ENCODE data around the gene PRKD2.

DNA sequence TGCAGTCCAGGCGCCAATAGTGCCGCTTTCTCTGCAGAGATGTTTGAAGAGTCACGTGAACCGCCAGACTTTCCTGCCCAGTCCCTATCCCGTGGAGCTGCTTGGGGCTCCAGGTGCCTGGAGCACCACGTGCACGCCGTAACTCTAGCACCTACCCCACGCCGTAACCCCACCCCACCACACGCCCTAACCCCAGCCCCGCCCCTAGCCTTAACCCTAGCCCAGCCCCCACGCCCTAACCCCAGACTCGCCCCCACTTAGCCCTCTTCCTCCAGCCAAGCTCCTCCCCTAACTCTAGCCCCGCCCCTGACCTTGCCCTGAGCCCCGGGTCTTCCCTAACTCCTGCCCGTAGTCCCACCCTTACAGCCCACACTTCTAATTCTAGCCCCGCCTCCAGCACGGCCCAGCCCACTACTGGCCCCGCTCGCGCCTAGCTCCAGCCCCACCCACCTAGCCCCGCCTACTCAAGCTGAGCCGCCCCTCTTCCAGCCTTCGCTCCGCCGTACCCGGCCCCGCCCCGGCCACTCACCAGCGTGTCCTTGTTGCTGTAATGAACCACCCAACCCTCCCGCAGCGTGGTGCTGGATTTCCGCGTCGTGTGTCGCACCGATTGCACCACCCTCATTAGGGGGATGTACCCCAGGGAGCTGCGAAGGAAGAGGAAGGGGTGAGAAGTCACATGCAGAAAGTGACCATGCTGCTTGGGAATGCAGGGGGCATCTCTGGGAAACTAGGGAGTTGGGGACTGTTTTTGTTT is 19.5 kb downstream of the PRKD2 start:
- TF ChIP-seq, protein P1, sequence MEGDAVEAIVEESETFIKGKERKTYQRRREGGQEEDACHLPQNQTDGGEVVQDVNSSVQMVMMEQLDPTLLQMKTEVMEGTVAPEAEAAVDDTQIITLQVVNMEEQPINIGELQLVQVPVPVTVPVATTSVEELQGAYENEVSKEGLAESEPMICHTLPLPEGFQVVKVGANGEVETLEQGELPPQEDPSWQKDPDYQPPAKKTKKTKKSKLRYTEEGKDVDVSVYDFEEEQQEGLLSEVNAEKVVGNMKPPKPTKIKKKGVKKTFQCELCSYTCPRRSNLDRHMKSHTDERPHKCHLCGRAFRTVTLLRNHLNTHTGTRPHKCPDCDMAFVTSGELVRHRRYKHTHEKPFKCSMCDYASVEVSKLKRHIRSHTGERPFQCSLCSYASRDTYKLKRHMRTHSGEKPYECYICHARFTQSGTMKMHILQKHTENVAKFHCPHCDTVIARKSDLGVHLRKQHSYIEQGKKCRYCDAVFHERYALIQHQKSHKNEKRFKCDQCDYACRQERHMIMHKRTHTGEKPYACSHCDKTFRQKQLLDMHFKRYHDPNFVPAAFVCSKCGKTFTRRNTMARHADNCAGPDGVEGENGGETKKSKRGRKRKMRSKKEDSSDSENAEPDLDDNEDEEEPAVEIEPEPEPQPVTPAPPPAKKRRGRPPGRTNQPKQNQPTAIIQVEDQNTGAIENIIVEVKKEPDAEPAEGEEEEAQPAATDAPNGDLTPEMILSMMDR (conservative IDR thresholded peaks at IDR 0.05): no peak
- no peak for TF ChIP-seq EZH2 (IDR thresholded peaks at IDR 0.05; ENCODE audit: low read depth)
